HS-27A (cell line): ENCODE measurements around the gene ITGB2.
A peak's percentile ranks its signal among the peaks of the same experiment; 100 is the strongest.

Experiments used
- DNase-seq: peaks from one replicate; pipeline ENCODE4 v3.0.0-alpha.2; 2012; ENCODE audit warnings: low read depth, missing footprints

The ITGB2 gene

DNA sequence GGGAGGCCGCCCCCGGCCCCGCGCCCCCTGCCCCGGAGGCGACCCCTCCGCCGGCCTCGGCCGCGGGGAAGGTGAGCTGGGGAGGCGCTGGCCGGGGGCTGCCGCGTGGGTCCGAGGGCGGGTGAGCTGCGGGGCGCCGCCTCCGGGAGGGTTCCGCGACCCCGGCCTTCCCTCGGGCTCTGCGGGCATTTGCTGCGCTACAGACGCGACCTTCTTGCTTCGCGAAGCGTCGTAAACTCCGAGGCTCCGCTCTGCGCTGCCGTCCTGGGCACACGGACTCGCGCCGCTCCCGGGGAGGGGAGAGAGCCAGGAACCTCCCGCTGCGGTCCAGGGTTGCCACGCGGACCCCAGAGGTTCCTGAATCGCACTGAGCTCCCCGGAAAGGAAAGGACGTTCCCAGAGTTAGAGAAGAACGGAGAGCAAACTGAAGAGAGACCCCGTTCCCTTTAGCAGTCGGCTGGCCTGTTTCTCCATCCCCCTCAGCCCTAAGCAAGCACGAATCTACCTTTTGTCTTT, 19.5 kb upstream of the ITGB2 start:
- DNase-seq: no peak

DNA sequence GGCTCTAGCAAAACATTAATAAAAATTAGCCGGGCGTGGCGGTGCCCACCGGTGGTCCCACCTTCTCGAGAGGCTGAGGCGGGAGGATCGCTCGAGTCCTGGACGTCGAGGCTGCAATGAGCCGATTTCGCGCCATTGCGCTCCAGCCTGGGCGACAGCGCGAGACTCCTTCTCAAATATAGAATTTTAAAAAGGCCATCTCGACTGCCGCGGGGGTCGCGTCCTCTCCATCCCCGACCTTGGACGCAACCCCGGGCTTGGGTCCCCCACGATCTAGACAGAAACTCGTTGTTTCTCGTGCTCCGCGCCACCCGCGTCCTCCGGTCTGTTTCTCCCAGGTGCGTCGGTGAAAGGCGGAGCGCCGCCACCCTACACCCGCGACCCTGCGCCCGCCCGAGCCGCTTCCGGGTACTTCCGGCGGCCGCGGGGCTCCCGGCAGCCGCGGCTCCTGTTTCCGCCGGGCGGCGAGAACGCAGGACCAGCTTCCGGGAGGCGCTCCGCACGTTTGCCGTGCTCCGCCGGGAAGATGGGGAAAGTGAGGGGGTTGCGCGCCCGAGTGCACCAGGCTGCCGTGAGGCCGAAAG, 18.9 kb upstream of the ITGB2 start, which contains the start of gene SLX9:
TSS of gene SLX9 (plus strand) at position 498 of the 584 bp plus-strand sequence. CDS start at position 527, 29 bp downstream.
- peak; percentile 30 for DNase-seq

DNA sequence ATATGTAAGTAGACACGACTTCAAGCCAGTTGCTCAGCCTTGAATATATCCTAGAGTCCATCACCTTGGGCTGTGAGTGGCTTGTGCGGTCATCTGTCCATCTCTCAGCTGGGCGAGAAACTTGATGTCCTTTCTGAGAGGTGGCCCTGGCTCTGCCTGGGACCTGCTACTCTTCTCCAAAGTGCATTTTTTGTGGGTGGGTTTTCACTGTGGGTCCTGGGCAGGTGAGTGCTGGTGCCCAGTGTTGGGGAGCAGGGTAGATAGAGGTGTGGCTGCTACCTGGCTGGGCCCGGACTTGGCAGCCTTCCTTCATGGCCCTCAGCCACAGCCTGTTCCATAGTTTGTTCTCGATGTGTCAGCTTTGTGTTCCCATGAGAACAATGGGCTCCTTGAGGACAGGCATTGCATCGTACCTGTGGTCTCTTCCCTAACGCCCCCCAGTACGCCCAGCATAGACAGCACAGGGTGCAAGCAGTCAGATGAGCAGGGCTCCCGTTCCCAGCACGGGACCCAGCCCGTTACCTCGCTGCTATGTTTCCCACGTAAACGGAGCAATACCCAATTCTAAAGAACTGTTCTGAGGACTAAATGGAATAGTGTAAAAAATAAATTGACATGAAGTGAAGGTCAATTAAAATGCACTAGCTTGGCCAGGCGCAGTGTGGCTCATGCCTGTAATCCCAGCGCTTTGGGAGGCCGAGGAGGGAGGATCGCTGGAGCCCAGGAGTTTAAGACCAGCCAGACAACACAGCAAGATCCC, 18.3 kb upstream of the ITGB2 start:
- no peak for DNase-seq

DNA sequence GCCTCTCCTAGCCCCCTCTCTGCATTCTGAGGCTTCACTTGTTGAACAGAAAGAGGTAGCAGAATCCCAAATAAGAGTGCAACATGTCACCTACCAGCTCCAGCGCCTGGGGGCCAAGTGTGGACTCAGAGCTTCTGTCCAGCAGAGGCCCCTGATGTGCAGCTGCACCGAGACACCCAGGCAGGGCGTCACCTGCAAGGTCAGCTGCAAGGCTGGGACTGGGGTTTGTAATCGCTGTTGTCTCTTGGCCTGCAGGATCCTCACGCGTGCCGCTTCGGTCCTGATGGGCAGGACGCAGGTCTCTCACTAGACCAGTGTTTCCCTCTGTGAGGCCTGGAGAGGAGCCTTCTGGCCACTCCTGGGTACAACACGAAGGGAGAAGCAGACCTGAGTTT, 14.8 kb upstream of the ITGB2 start:
- no peak for DNase-seq

DNA sequence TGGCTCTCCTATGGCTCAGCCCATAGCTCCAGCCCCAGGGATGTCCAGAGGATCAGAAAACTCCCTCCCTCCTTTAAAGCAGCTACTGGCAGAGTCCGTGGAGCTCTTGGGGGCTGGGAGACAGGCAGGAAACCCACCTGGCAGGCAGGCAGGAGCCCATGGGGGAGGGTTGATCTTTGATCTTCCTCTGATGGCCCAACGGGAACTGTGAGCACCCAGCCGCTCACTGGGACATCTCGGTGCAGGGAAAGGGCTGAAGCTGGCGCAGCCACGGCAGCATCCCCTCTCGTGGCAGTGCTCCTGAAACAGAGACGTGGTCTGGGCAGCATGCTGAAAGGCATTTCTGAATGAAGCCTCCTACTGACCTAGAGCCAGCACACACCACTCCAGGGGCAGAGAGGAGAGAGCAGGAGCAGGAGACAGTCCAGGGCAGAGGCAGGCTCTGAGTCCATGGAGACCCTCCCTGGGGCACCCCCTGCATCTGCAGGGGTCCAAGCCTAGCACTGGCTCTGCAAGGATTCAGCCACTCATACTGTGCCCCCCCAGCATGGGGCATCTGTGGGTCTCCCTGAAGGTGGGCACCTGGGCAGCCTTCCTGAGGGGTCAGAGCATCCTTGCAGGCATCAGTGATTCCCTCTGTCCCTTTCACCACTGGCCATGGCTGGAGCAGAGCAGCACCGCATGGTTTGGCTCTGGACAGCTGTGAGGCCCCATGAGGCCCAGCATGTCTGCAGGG, 14.3 kb upstream of the ITGB2 start:
- DNase-seq: no peak

DNA sequence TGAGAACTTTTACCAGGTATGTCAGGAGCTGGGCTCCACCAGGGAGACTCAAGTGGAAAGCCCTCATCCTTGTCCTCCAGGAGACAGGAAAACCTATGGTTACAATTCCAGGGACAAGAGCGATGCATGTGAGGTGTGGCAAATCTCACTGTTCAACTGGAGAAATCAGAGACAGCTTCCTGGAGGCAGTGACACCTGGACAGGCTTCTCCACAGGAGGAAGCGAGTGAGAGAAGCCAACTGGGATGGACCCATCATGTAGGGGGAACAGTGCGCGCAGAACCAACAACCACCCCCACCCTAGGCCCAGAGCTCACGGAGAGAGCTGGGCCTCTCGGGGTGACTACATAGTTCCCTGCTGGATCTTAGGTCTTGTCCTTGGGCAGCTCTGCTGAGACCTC, 13.6 kb upstream of the ITGB2 start:
- DNase-seq: no peak

DNA sequence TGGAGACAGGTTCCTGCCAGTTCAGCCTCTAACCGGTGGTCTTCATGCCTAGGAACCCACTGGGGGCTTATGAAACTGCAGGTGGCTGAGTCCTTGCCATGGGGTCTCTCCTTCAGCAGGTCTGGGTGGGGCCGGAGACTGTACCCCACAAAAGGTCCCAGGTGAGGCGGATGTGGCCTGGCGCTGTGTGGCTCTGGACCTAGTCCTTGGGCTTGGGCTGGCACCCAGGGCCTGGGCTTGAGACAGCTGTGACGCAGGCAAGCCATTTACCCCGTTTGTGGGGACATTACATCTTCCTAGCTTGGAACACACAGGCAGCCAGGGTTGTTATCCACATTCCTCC, 13.2 kb upstream of the ITGB2 start:
- DNase-seq: no peak

DNA sequence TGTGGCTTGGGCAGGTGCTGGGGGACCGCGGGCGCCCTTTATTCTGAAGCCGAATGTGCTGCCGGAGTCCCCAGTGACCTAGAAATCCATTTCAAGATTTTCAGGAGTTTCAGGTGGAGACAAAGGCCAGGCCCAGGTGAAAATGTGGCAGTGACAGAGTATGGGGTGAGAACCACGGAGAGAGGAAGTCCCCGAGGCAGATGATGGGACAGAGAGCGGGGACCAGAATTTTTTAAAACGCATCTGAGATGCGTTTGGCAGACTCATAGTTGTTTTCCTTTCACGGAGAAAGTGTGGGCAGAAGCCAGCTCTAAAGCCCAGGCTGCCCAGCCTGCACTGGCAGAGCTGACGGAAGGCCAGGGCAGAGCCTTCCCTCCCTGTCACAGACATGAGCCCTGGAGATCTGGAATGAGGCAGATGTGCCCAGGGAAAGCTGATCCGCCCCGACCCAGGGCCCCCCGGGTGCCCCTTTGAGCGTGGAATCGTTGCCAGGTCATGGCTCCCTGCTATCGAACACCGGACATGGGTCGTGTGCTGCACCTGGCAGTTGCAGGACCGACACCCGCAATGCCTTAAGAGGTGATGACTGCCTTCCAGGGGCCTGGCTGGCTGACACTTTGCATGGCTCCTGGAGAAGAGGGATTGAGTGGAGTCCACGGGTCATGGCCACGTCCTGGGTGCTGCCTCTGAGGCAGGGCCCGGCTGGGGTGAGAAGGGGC, 12.7 kb upstream of the ITGB2 start:
- no peak for DNase-seq

DNA sequence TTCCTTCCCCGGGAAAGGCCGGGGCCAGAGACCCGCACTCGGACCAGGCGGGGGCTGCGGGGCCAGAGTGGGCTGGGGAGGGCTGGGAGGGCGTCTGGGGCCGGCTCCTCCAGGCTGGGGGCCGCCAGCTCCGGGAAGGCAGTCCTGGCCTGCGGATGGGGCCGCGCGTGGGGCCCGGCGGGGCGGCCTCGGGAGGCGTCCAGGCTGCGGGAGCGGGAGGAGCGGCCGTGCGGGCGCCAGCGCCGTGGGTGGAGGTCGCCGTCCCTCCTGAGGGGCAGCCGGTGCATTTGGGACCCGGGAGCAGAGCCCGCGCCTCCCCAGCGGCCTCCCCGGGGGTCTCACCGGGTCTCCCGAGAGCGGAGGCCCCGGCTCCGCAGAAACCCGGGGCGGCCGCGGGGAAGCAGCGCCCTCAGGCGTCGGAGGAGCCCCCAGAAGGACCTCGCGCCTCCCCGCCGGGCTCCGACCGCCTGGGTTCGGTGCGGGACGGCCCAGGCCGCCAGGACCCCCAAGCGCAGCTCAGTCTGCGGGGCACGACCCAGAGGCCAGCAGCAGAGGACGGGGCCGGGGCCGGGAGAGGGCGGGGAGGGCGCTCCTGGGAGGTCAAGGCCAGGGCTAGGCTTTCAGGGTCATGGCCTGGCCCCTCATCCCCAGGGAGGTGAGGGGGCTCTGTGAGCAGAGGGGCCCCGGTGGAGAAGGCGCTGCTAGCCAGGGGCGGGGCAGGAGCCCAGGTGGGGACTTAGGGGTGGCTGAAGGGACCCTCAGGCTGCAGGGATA, 11.9 kb upstream of the ITGB2 start:
- DNase-seq: no peak

DNA sequence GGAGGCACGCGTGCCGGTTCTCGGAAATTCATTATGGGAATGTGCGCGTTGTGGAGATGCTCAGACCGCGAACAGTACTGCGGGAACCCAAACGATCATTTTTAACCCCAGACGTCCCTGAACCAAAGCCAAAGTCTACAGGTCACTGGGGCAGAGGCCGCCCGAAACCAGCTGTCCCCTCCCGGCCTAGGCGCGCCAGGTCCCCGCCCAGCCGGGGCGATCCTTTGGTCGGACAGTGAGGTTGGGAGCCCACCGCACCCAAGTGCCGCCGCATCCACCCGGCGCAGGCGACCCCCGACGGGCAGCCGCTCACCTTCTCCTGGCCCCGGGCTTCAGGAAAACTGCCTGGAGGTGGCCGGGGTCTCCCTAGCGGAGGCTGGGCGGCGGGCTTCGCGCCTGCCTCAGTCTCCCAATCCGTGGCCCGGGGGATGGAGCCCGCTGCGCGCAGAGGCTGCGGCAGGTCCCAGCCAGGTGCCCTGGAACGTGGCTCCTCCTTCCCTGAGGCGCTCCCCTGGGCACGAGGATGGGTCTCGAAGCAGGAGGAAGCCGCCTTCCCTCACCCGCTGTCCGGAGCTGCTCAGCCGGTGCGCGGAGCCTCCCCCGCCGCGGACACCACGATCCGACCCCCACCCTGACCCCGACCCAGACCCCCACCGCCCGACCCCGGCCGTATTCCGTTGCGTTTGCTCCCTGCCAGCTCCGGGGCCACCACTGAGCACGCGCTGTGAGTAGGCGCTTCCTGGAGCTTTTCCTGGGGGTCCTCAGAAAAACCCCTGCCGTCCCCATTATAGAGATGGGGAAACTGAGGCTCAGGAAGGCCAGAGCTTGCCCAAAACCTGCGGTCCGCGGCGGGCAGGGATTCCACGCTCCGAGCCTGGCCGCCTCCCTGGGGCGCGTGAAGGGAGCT, 11.1 kb upstream of the ITGB2 start:
- no peak for DNase-seq

DNA sequence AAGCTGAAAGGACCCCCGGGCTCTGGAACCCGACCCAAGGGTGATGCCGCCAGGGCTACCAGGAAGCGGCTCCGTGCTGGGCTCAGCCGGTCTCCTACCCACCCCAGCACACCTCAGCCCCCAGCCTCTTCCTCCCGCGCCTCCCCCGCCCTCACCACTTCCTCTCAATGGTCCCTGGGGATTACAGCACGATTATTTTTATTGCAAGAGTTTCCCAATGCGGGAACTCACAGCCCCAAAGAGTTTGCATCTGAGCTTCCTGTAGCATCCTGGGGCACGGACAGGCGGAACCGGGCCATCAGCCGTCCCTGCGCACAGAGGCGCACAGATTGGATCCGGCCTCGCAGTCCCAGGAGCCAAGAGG, 10.4 kb upstream of the ITGB2 start:
- no peak for DNase-seq

DNA sequence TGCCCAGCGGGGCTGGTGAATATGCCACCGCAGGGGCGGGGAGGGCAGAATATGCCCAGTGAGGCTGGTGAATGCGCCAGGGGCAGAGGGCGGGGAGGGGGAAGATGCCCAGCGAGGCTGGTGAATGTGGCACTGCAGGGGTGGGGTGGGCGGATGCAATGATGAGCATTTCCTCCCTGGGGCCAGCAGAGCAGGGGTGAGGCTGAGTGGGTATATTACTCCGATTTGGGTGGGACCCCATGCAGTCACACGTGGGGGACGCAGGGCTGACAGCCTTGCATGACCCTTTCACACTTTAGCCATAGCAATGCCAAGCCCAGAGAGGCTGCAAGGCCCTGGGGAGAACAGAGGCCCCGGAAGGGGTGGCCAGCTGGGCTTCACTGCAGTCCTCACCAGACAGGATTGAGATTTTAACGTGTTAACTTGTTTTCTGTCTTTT, 9.9 kb upstream of the ITGB2 start:
- no peak for DNase-seq

DNA sequence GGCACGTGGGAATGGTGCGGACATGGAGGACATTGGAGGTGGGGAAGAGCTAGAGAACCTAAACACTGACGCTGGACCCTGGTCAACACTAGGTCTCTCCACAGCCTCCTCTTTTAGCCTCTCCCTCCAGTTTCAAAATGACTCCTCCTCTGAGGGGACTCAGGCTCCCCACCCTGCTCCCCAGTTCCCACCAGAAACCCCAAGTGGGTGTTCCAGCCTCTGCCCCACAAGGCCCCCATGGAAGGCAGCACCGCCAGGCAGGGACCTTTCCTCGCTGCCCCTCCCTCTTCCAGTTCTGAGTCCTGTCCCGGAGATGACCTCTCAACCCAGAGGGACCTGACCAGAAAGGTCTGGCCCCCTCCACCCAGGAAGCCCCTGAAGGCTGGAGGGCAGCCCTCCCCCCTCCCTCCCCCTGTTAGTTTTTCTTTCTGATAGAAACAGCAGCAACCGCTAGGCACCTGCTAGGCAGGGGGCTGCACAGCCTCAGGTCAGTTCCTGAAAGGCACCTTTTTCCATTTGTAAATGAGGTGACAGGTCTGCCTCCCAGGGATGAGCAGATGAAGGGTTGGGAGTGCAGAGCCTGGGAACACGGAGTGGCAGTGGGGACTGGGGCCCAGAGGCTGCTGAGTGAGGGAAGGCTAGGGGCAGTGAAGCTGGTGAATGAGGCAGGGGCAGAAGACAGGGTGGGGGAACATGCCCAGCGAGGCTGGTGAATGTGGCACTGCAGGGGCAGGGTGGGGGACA, 9.3 kb upstream of the ITGB2 start:
- DNase-seq: no peak

DNA sequence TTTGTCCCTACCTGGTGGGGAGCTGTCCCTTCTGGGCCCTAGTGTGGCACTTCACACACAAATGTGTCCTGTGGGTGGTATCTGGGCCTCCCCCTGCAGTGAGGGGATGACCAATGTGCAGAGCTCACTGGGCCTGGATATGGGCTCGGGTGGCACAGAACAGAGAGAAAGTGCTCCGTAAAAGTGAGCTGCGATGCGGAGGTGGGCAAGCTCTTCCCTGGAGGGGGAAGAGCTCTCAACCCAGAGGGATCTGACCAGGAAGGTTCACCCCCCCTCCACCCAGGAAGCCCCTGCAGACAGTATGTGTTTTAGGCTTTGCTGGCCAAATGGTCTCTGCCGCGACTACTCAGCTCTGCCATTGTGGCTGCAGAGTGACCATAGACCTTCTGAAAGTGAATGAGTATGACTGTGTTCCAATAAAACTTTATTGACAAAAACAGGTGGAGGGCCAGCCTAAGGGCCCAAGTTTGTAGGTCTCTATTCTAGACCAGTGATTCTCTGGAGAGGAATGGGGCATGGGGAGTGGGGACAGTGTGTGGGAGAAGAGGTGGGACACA, 8.6 kb upstream of the ITGB2 start:
- no peak for DNase-seq

DNA sequence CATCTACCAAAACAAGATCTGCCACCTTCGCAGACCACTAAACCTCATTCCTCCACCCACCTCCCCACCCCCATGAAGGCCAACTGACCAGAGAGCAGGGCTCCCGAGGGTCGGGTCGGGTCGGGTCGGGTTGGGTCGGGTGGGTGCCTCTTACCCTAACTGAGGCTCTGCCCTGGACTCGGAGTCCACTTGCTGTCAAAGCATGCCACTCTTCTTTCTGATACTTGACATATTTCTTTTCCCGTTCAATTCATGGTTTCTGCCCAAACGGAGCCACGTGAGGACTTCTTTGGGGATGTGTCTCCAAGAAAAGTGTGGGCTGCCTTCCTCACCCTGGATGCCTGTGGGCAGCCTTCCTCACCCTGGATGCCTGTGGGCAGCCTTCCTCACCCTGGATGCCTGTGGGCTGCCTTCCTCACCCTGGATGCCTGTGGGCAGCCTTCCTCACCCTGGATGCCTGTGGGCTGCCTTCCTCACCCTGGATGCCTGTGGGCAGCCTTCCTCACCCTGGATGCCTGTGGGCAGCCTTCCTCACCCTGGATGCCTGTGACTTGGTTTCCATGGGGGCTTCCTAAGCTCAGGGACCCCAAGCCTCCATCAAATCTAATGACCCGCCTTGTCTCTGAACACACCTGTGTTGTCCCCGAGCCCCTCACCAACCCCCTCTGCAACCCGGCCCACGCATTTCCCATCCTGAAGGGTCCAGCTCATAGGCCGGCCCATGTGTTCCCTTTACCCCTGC, 8.0 kb upstream of the ITGB2 start:
- peak; percentile 72 for DNase-seq

DNA sequence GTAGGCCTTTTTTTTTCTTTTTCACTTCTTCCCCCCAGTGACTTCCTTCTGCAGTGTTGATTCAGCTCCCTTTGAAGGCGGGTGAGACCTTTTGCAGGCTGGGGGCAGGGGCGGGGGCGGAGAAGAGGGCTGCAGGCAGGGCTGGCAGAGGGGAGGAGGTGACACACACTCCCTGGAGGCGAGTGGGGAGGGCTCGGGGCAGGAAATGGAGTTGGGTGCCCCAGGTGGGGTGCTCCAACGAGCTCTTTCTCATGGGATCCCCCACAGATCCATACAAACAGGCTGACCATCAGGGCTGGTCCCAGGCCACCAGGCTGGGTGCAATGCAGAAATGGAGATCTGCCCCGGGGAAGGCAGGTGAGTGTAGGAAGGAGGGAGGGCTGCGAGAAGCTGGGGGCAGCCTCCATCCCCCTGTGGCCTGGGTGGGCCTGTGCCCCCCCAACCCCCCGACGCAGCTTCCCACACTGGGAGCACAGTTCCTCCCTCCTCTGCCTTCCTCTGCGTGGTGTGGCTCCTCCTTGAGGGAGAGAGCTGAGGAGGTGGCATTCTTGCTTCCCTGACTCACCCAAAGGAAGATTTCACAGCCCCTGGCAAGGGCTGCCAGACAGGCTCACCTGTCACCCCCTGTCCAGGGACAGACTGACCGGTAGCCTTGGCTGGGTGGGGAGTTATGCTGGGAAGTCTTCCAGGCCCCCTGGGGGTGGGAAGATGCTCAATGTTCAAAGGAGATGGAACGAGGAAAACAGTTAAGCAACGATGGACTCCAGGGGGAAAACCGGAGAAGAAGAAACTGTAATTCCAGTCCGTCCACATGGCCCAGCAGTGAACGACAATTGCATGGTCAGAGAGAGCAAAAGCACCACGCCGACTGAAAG, 7.1 kb upstream of the ITGB2 start:
- peak; percentile 40 for DNase-seq

DNA sequence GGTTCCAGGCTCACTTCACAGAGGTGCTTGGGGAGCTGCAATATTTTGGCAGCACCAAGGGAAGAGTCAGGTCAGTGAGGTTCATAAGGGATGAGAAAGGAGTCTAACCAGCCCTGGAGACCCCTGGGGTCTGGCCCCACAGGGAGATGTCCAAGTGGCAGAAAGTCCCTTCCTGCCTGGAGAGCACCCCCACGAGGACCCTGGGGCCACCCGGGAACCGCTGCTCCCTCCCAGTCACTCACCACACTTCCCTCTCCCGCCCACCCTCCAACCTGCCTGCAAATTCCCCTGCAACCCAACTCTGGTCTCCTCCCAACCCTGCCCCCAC, 6.5 kb upstream of the ITGB2 start:
- DNase-seq: no peak
